GM12878 (cell line): ENCODE measurements around the gene SEMA4D.

Experiments used
- CREB1 ChIP-seq: IDR thresholded peaks from 2 replicates; pipeline ENCODE4 v1.6.1; 2012; ENCODE audit warnings: low read depth, mild to moderate bottlenecking, inconsistent platforms
- CTCF ChIP-seq, 3 experiments: IDR thresholded peaks in 2 of 3; conservative IDR thresholded peaks in 1 of 3; 2 replicates each; pipeline ENCODE4 v1.5.1; 2011; ENCODE audit warnings: low read depth in 3 of 3, low read length in 3 of 3, mild to moderate bottlenecking in 3 of 3, control low read depth in 2 of 3, moderate library complexity in 2 of 3, inconsistent platforms in 1 of 3, mixed read lengths in 1 of 3; ENCODE audit not compliant: control insufficient read depth in 2 of 3, insufficient read depth in 1 of 3; ENCODE audit errors: extremely low read depth in 1 of 3
- DPF2 ChIP-seq: fragments of 450-650 bp; IDR thresholded peaks from 2 replicates; pipeline ENCODE4 v1.6.1; 2017; ENCODE audit warnings: mild to moderate bottlenecking
- EZH2 ChIP-seq: IDR thresholded peaks from 2 replicates; pipeline ENCODE4 v1.6.1; 2012; ENCODE audit warnings: low read depth, mild to moderate bottlenecking, control low read depth, inconsistent platforms, low read length, borderline replicate concordance; ENCODE audit not compliant: control insufficient read depth
- MAX ChIP-seq: IDR thresholded peaks from 2 replicates; pipeline ENCODE4 v1.6.1; 2012; ENCODE audit warnings: low read depth, low read length, improper control_type of control experiment
- MYC ChIP-seq: IDR thresholded peaks from 2 replicates; pipeline ENCODE4 v1.6.1; 2011; ENCODE audit warnings: mild to moderate bottlenecking, low read length, moderate library complexity, inconsistent platforms; ENCODE audit not compliant: insufficient read depth, insufficient replicate concordance, insufficient read length, severe bottlenecking
- NFXL1 ChIP-seq: fragments of 450-650 bp; IDR thresholded peaks from 2 replicates; pipeline ENCODE4 v1.6.1; 2017; ENCODE audit warnings: antibody characterized with exemption, mild to moderate bottlenecking, borderline replicate concordance
- RAD21 ChIP-seq: IDR thresholded peaks from 2 replicates; pipeline ENCODE4 v1.6.1; 2011; ENCODE audit warnings: mild to moderate bottlenecking, low read depth, low read length, moderate library complexity; ENCODE audit not compliant: insufficient read depth
- REST ChIP-seq: IDR thresholded peaks from 2 replicates; pipeline ENCODE4 v1.6.1; 2012; ENCODE audit warnings: mild to moderate bottlenecking, low read depth, low read length
- SRF ChIP-seq, 2 experiments: IDR thresholded peaks; 2 replicates each; pipeline ENCODE4 v1.6.1; 2011; ENCODE audit warnings: low read depth in 2 of 2, low read length in 2 of 2, mild to moderate bottlenecking in 1 of 2, moderate library complexity in 1 of 2
- ZZZ3 ChIP-seq: IDR thresholded peaks from 2 replicates; pipeline ENCODE4 v1.6.1; 2011; ENCODE audit warnings: low read depth; ENCODE audit not compliant: control insufficient read depth, insufficient read length
- TF ChIP-seq, protein P1 (sequence below): IDR thresholded peaks from 2 replicates; pipeline ENCODE4 v1.6.1; 2011; ENCODE audit warnings: mild to moderate bottlenecking, low read depth, low read length, moderate library complexity; ENCODE audit not compliant: insufficient replicate concordance

GRCh38 chr9:89488131-89488530 lies 9.8 kb downstream of the SEMA4D start:
- no peak for TF ChIP-seq CTCF (IDR thresholded peaks at IDR 0.05 in 2 of 3, conservative IDR thresholded peaks at IDR 0.05 in 1 of 3; ENCODE audit: control insufficient read depth in 2 of 3, extremely low read depth in 1 of 3, insufficient read depth in 1 of 3, low read depth in 3 of 3, low read length in 3 of 3)
- no peak for TF ChIP-seq SRF (IDR thresholded peaks at IDR 0.05; ENCODE audit: low read depth in 2 of 2, low read length in 2 of 2)
- TF ChIP-seq MYC, result no peak
- no peak for TF ChIP-seq MAX
- TF ChIP-seq REST, result no peak
- no peak for TF ChIP-seq NFXL1
- TF ChIP-seq RAD21, result no peak
- no peak for TF ChIP-seq ZZZ3
- no peak for TF ChIP-seq CREB1
- TF ChIP-seq DPF2, result no peak
- TF ChIP-seq, protein P1, sequence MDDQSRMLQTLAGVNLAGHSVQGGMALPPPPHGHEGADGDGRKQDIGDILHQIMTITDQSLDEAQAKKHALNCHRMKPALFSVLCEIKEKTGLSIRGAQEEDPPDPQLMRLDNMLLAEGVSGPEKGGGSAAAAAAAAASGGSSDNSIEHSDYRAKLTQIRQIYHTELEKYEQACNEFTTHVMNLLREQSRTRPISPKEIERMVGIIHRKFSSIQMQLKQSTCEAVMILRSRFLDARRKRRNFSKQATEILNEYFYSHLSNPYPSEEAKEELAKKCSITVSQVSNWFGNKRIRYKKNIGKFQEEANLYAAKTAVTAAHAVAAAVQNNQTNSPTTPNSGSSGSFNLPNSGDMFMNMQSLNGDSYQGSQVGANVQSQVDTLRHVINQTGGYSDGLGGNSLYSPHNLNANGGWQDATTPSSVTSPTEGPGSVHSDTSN, result no peak
- no peak for TF ChIP-seq EZH2
